Skeletal muscle cell (primary cell): ENCODE data around the gene STAT1.
"Not testable (repeated sequence)": the region's sequence is repeated elsewhere in the genome, so short reads cannot be mapped to it uniquely, and the experiment has no call there.

Experiments used
- DNase-seq: peaks from one replicate; pipeline ENCODE4 v3.0.0-alpha.2; 2010; ENCODE audit warnings: low read depth
- H3K4me3 ChIP-seq: 2 replicates; pipeline ENCODE4 v1.5.1; 2011; ENCODE audit warnings: low read depth, mild to moderate bottlenecking, control low read depth, low read length, moderate library complexity

The STAT1 gene

GRCh38 chr2:190970873-190971506 is 43.0 kb downstream of the STAT1 start:
- H3K4me3 ChIP-seq, result no peak overlapping the region
- no peak for DNase-seq

GRCh38 chr2:190970160-190970559 is 43.8 kb downstream of the STAT1 start:
- H3K4me3 ChIP-seq, result no peak overlapping the region
- DNase-seq, result no peak

GRCh38 chr2:190968522-190968921 is 45.4 kb downstream of the STAT1 start:
- no peak overlapping the region for H3K4me3 ChIP-seq
- no peak for DNase-seq

- H3K4me3 ChIP-seq, result no peak overlapping the region
- no peak for DNase-seq
Observed at GRCh38 chr2:190965580-190966222, 48.3 kb downstream of the STAT1 start.

- no peak overlapping the region for H3K4me3 ChIP-seq
- DNase-seq, result no peak
Observed at GRCh38 chr2:190964170-190964795, 49.7 kb downstream of the STAT1 start.

GRCh38 chr2:190963088-190963487 is 50.9 kb downstream of the STAT1 start:
- no peak for DNase-seq

GRCh38 chr2:190961918-190962487 is 52.0 kb downstream of the STAT1 start:
- DNase-seq, result no peak
- H3K4me3 ChIP-seq, result no peak overlapping the region

More at GRCh38 chr2:190963088-190963487, 50.9 kb downstream of the STAT1 start:
- no peak overlapping the region for H3K4me3 ChIP-seq

GRCh38 chr2:190961117-190961516 is 52.9 kb downstream of the STAT1 start:
- not testable (repeated sequence) for H3K4me3 ChIP-seq, DNase-seq

GRCh38 chr2:190959911-190960788 is 53.8 kb downstream of the STAT1 start:
- no peak for DNase-seq
- H3K4me3 ChIP-seq, result no peak overlapping the region

GRCh38 chr2:190953257-190953656 is 60.7 kb downstream of the STAT1 start:
- DNase-seq, result no peak
- H3K4me3 ChIP-seq, result no peak overlapping the region

GRCh38 chr2:190950566-190950991 is 63.4 kb downstream of the STAT1 start:
- no peak overlapping the region for H3K4me3 ChIP-seq
- no peak for DNase-seq

- DNase-seq, result no peak
- H3K4me3 ChIP-seq, result no peak overlapping the region
Observed at GRCh38 chr2:190948671-190949070, 65.3 kb downstream of the STAT1 start.

- no peak overlapping the region for H3K4me3 ChIP-seq
Observed at GRCh38 chr2:190947711-190948251, 66.2 kb downstream of the STAT1 start.

GRCh38 chr2:190947141-190947540 is 66.8 kb downstream of the STAT1 start:
- H3K4me3 ChIP-seq, result no peak overlapping the region
- DNase-seq, result no peak

More at GRCh38 chr2:190947711-190948251, 66.2 kb downstream of the STAT1 start:
- peak; percentile 41 for DNase-seq

- DNase-seq, result no peak
- H3K4me3 ChIP-seq, result no peak overlapping the region
Observed at GRCh38 chr2:190943706-190944105, 70.3 kb downstream of the STAT1 start.

- no peak for DNase-seq
- H3K4me3 ChIP-seq, result no peak overlapping the region
Observed at GRCh38 chr2:190942697-190943096, 71.3 kb downstream of the STAT1 start.

GRCh38 chr2:190941571-190941970 is 72.4 kb downstream of the STAT1 start:
- no peak for DNase-seq
- H3K4me3 ChIP-seq, result no peak overlapping the region

- H3K4me3 ChIP-seq, result no peak overlapping the region
- no peak for DNase-seq
Observed at GRCh38 chr2:190940454-190940853, 73.5 kb downstream of the STAT1 start.

GRCh38 chr2:190938771-190939335 is 75.1 kb downstream of the STAT1 start:
- H3K4me3 ChIP-seq, result no peak overlapping the region
- no peak for DNase-seq
